Measurements from ENCODE around the gene DGKQ.

GRCh38 chr4:1002131-1002630, 28.8 kb upstream of the DGKQ start:
- TF ChIP-seq CTCF (IDR thresholded peaks at IDR 0.05; ENCODE audit: extremely low read depth in 1 of 2, insufficient read depth in 1 of 2, low read depth in 1 of 2, low read length in 2 of 2) (no peak), POLR2AphosphoS5 (IDR thresholded peaks at IDR 0.05; ENCODE audit: insufficient read depth, low read depth, low read length) (no peak), POLR2A (IDR thresholded peaks at IDR 0.05; ENCODE audit: low read depth, low read length) (no peak), EZH2 (IDR thresholded peaks at IDR 0.05; ENCODE audit: borderline replicate concordance, low read depth, low read length, severe bottlenecking) (peak; percentile 87), MAX (IDR thresholded peaks at IDR 0.05; ENCODE audit: insufficient read depth, insufficient read length) (no peak), JUN (IDR thresholded peaks at IDR 0.05; ENCODE audit: borderline replicate concordance, insufficient read depth, insufficient read length, low read depth) (no peak), FOS (IDR thresholded peaks at IDR 0.05; ENCODE audit: borderline replicate concordance, insufficient read depth, low read length) (no peak)

Data from endothelial cell of umbilical vein (primary cell).